PC-3 (cell line): ENCODE data around the gene ASCL4. TPM values are rescaled to one million over a fixed set of nuclear protein-coding genes. Genes with fewer than 3 reads are reported as not detected.

ENCODE experiments used
- ATAC-seq: fragments of 200-7000 bp; cut with Tn5 transposase; 2 replicates; pipeline ENCODE4 v1.9.1; 2020; ENCODE audit warnings: mild to moderate bottlenecking, moderate library complexity
- BruUV-seq: library from RNA; stranded (reverse); fragments of 400-500 nt; replicated peaks from 2 replicates; lab custom pipeline; 2021; lab: Mats Ljungman, UMichigan
- CTCF ChIA-PET: fragments of 300-600 bp; sonication (Branson Sonifier 250); formaldehyde crosslinking; loops from one replicate; lab custom pipeline; 2022; ENCODE audit warnings: antibody characterized with exemption; lab: Charles Lee
- POLR2A ChIA-PET: fragments of 300-600 bp; sonication (Branson Sonifier 250); formaldehyde crosslinking; loops from one replicate; lab custom pipeline; 2022; ENCODE audit warnings: antibody characterized with exemption; ENCODE audit not compliant: unreplicated experiment; lab: Charles Lee
- DNase-seq: peaks from one replicate; pipeline ENCODE4 v3.0.0-alpha.2; 2015
- H2AFZ ChIP-seq: fragments of 300-600 bp; sonication (generic); 2 replicates; pipeline ENCODE4 v1.6.0; 2016; ENCODE audit warnings: antibody characterized with exemption, low read length
- H3F3A ChIP-seq: fragments of 300-600 bp; sonication (generic); one replicate; pipeline ENCODE4 v1.6.0; 2017; ENCODE audit warnings: antibody characterized with exemption, low read length, control low read depth, mild to moderate bottlenecking; ENCODE audit not compliant: unreplicated experiment
- H3K27ac ChIP-seq: fragments of 300-600 bp; sonication (generic); 2 replicates; pipeline ENCODE4 v1.5.1; 2016; ENCODE audit warnings: mild to moderate bottlenecking, low read length
- H3K27me3 ChIP-seq: fragments of 300-600 bp; sonication (generic); 2 replicates; pipeline ENCODE4 v1.6.1; 2016; ENCODE audit warnings: low read length, mixed read lengths
- H3K36me3 ChIP-seq: fragments of 300-600 bp; sonication (generic); 2 replicates; pipeline ENCODE4 v1.6.1; 2016; ENCODE audit warnings: low read depth, mixed run types, low read length, mixed read lengths
- H3K4me1 ChIP-seq: fragments of 300-600 bp; sonication (generic); 2 replicates; pipeline ENCODE4 v1.5.1; 2016; ENCODE audit warnings: low read length; ENCODE audit not compliant: insufficient read depth
- H3K4me2 ChIP-seq: fragments of 300-600 bp; sonication (generic); 2 replicates; pipeline ENCODE4 v1.6.0; 2016; ENCODE audit warnings: low read length
- H3K4me3 ChIP-seq: fragments of 300-600 bp; sonication (generic); 2 replicates; pipeline ENCODE4 v1.5.1; 2016; ENCODE audit warnings: mild to moderate bottlenecking, low read length, mixed read lengths
- H3K79me2 ChIP-seq: fragments of 300-600 bp; sonication (generic); 2 replicates; pipeline ENCODE4 v1.6.1; 2017; ENCODE audit warnings: low read length, mixed read lengths
- H3K9ac ChIP-seq: fragments of 300-600 bp; sonication (generic); 2 replicates; pipeline ENCODE4 v1.6.0; 2016; ENCODE audit warnings: mild to moderate bottlenecking, low read length
- H3K9me2 ChIP-seq: fragments of 300-600 bp; sonication (generic); replicated peaks from 2 replicates; pipeline ENCODE4 v1.6.1; 2016; ENCODE audit warnings: mixed run types, low read length, mixed read lengths
- H3K9me3 ChIP-seq: fragments of 300-600 bp; sonication (generic); 2 replicates; pipeline ENCODE4 v1.6.1; 2016; ENCODE audit warnings: low read length, mixed read lengths
- H4K20me1 ChIP-seq: fragments of 300-600 bp; sonication (generic); 2 replicates; pipeline ENCODE4 v1.6.1; 2016; ENCODE audit warnings: low read length, mixed read lengths
- EZH2 ChIP-seq: fragments of 300-600 bp; sonication (generic); IDR thresholded peaks from one replicate; pipeline ENCODE4 v1.6.1; 2017; ENCODE audit warnings: antibody characterized with exemption, mild to moderate bottlenecking, low read length; ENCODE audit not compliant: unreplicated experiment
- EZH2phosphoT487 ChIP-seq: fragments of 300-600 bp; sonication (generic); IDR thresholded peaks from 2 replicates; pipeline ENCODE4 v1.6.1; 2018; ENCODE audit warnings: mild to moderate bottlenecking, antibody characterized with exemption, low read length, borderline replicate concordance
- intact Hi-C: fragments of 100-400 bp; cut with micrococcal nuclease; formaldehyde crosslinking; loops from 2 replicates; pipeline ENCODE4 v1.9.0; 2023
- total RNA-seq: library from RNA; depleted of rRNA; stranded (reverse); fragments of >200 nt; gene quantifications from 2 replicates; pipeline ENCODE4 v1.2.3, GENCODE V29; 2014
- TF ChIP-seq, protein P1 (sequence below): fragments of 300-600 bp; sonication (generic); conservative IDR thresholded peaks from 2 replicates; pipeline ENCODE4 v1.5.1; 2017; ENCODE audit warnings: antibody characterized with exemption, low read depth, mild to moderate bottlenecking, low read length

ASCL4 gene
- total RNA-seq, 1 experiment from 2014 or later: not detected

GRCh38 chr12:107765316-107765715, 9.2 kb upstream of the ASCL4 start:
- ATAC-seq: no peak
- intact Hi-C loops: no loop called here
- H3K9me3 ChIP-seq: no peaks in the 10 kb centered on the region
- no peak overlapping the region for H3K4me3 ChIP-seq
- BruUV-seq: no TSS peak
- peaks cover 25% of the 10 kb centered on the region for H3K27me3 ChIP-seq
- no peak for DNase-seq
- no peak overlapping the region for H2AFZ ChIP-seq
- no peaks in the 10 kb centered on the region for H3F3A ChIP-seq
- H3K9ac ChIP-seq: no peak overlapping the region
- POLR2A ChIA-PET: no interaction called here
- TF ChIP-seq EZH2phosphoT487 (no peak), EZH2 (no peak)
- TF ChIP-seq, protein P1, sequence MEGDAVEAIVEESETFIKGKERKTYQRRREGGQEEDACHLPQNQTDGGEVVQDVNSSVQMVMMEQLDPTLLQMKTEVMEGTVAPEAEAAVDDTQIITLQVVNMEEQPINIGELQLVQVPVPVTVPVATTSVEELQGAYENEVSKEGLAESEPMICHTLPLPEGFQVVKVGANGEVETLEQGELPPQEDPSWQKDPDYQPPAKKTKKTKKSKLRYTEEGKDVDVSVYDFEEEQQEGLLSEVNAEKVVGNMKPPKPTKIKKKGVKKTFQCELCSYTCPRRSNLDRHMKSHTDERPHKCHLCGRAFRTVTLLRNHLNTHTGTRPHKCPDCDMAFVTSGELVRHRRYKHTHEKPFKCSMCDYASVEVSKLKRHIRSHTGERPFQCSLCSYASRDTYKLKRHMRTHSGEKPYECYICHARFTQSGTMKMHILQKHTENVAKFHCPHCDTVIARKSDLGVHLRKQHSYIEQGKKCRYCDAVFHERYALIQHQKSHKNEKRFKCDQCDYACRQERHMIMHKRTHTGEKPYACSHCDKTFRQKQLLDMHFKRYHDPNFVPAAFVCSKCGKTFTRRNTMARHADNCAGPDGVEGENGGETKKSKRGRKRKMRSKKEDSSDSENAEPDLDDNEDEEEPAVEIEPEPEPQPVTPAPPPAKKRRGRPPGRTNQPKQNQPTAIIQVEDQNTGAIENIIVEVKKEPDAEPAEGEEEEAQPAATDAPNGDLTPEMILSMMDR: no peak
- H3K4me2 ChIP-seq: no peak overlapping the region
- CTCF ChIA-PET: no interaction called here
- no peaks in the 10 kb centered on the region for H3K36me3 ChIP-seq
- peaks cover 4% of the 10 kb centered on the region for H3K79me2 ChIP-seq
- H4K20me1 ChIP-seq: no peaks in the 10 kb centered on the region
- 0 out of 2 replicates have a peak, but pooled peaks cover 5% of the 10 kb centered on the region for H3K4me1 ChIP-seq
- no peak overlapping the region for H3K27ac ChIP-seq
- no peaks in the 10 kb centered on the region for H3K9me2 ChIP-seq

- DNase-seq (no peak), ATAC-seq (no peak)
- Histone ChIP-seq H3K36me3 (no peaks in the 10 kb centered on the region), H3K9ac (no peak overlapping the region), H3K27ac (no peak overlapping the region), H3K4me3 (no peak overlapping the region), H3K27me3 (peaks cover 39% of the 10 kb centered on the region), H4K20me1 (no peaks in the 10 kb centered on the region), H3K4me1 (no peaks in the 10 kb centered on the region), H3K9me2 (no peaks in the 10 kb centered on the region), H3K9me3 (no peaks in the 10 kb centered on the region), H2AFZ (no peak overlapping the region), H3F3A (no peaks in the 10 kb centered on the region), H3K4me2 (no peak overlapping the region), H3K79me2 (no peaks in the 10 kb centered on the region)
- ChIA-PET POLR2A (no interaction called here), CTCF (no interaction called here)
- TF ChIP-seq, protein P1: no peak
- TF ChIP-seq EZH2phosphoT487: no peak
- TF ChIP-seq EZH2: no peak
- no TSS peak for BruUV-seq
- intact Hi-C loops: no loop called here
Measured at GRCh38 chr12:107767466-107767865, 7.0 kb upstream of the ASCL4 start.

GRCh38 chr12:107775093-107775721, 703 bp downstream of the ASCL4 start:
- DNase-seq (no peak), ATAC-seq (no peak)
- H3K27ac ChIP-seq: no peak overlapping the region
- no peaks in the 10 kb centered on the region for H3K4me1 ChIP-seq
- H3F3A ChIP-seq: no peaks in the 10 kb centered on the region
- no TSS peak for BruUV-seq
- TF ChIP-seq EZH2phosphoT487: no peak
- TF ChIP-seq, protein P1: no peak
- no peak for TF ChIP-seq EZH2
- POLR2A ChIA-PET: no interaction called here
- H3K4me3 ChIP-seq: no peak overlapping the region
- no peaks in the 10 kb centered on the region for H3K9me2 ChIP-seq
- H3K4me2 ChIP-seq: no peak overlapping the region
- peaks cover 83% of the 10 kb centered on the region for H3K27me3 ChIP-seq
- H4K20me1 ChIP-seq: no peaks in the 10 kb centered on the region
- H3K36me3 ChIP-seq: no peaks in the 10 kb centered on the region
- H3K9ac ChIP-seq: no peak overlapping the region
- CTCF ChIA-PET: no interaction called here
- H3K9me3 ChIP-seq: no peaks in the 10 kb centered on the region
- no peak overlapping the region for H2AFZ ChIP-seq
- H3K79me2 ChIP-seq: no peaks in the 10 kb centered on the region
- intact Hi-C loops: no loop called here
